HepG2 (cell line): ENCODE measurements around the gene SCGB1C2. TPM values are rescaled to one million over a fixed set of nuclear protein-coding genes. Genes with fewer than 3 reads are reported as not detected.
"Not testable (repeated sequence)": the region's sequence is repeated elsewhere in the genome, so short reads cannot be mapped to it uniquely, and the experiment has no call there.

Source experiments
- ATAC-seq: fragments of 200-7000 bp; cut with Tn5 transposase; 3 replicates; pipeline ENCODE4 v1.9.1; 2020; ENCODE audit warnings: mild to moderate bottlenecking, moderate library complexity
- BruUV-seq: library from RNA; stranded (reverse); fragments of 400-500 nt; replicated peaks from 2 replicates; lab custom pipeline; 2021; lab: Mats Ljungman, UMichigan
- CTCF ChIA-PET: fragments of 300-600 bp; formaldehyde crosslinking; extraction: SDS; loops from one replicate; lab custom pipeline; 2021; ENCODE audit warnings: low total read pairs, inconsistent platforms, low intra/inter-chr PET ratio; lab: Yijun Ruan, JAX
- POLR2A ChIA-PET: fragments of 350-600 bp; sonication (Branson Sonifier 250); formaldehyde crosslinking; loops from one replicate; lab custom pipeline; 2020; ENCODE audit warnings: antibody characterized with exemption, inconsistent platforms; lab: Yijun Ruan, JAX
- DNase-seq: peaks from one replicate; pipeline ENCODE4 v3.0.0-alpha.2; 2015; ENCODE audit warnings: low spot score
- FAIRE-seq: peaks from 3 replicates; lab custom pipeline; 2011; peaks lifted over from hg19 to GRCh38; lab: Jason Lieb, UNC
- H2AFZ ChIP-seq: one replicate; pipeline ENCODE4 v1.6.1; 2011; ENCODE audit warnings: low read length, inconsistent platforms
- H3K27ac ChIP-seq: fragments of 300-600 bp; 3 replicates; pipeline ENCODE4 v1.8.0; 2011; ENCODE audit warnings: mixed run types, mild to moderate bottlenecking, mixed read lengths, low read length, inconsistent platforms; ENCODE audit not compliant: insufficient read depth; ENCODE audit errors: extremely low read length
- H3K27me3 ChIP-seq, 2 experiments: fragments of 200-600 bp in 1 of 2; 2 replicates in 1 of 2; 3 replicates in 1 of 2; pipeline versions ENCODE4 v1.6.0 to v1.8.0; 2011; ENCODE audit warnings: low read length in 2 of 2, mild to moderate bottlenecking in 2 of 2, moderate library complexity in 2 of 2, inconsistent platforms in 1 of 2; ENCODE audit not compliant: insufficient read depth in 2 of 2, control insufficient read depth in 1 of 2
- H3K36me3 ChIP-seq, 2 experiments: fragments of 200-600 bp in 1 of 2; replicated peaks in 1 of 2; 2 replicates in 1 of 2; 3 replicates in 1 of 2; pipeline versions ENCODE4 v1.5.1 to v1.8.0; 2011; ENCODE audit warnings: low read length in 2 of 2, inconsistent platforms in 1 of 2; ENCODE audit not compliant: insufficient read depth in 2 of 2, control insufficient read depth in 1 of 2
- H3K4me1 ChIP-seq: 2 replicates; pipeline ENCODE4 v1.5.1; 2012; ENCODE audit warnings: low read length, inconsistent platforms; ENCODE audit not compliant: insufficient read depth
- H3K4me2 ChIP-seq: 2 replicates; pipeline ENCODE4 v1.6.0; 2011; ENCODE audit warnings: low read depth, low read length, inconsistent platforms
- H3K4me3 ChIP-seq, 3 experiments: fragments of 200-600 bp in 1 of 3; sonication (generic), shearing (Covaris generic) in 1 of 3; replicated peaks in 1 of 3; 2 replicates each; pipeline ENCODE4 v1.5.1; 2011 to 2016; ENCODE audit warnings: low read length in 3 of 3, inconsistent platforms in 2 of 3, low read depth in 2 of 3, mild to moderate bottlenecking in 2 of 3, control low read depth in 1 of 3, mixed read lengths in 1 of 3; ENCODE audit not compliant: insufficient read depth in 1 of 3
- H3K79me2 ChIP-seq: one replicate; pipeline ENCODE4 v1.6.1; 2011; ENCODE audit warnings: low read length, inconsistent platforms; ENCODE audit not compliant: insufficient read depth
- H3K9ac ChIP-seq: 2 replicates; pipeline ENCODE4 v1.6.0; 2011; ENCODE audit warnings: mild to moderate bottlenecking, low read depth, low read length, inconsistent platforms; ENCODE audit not compliant: insufficient read depth
- H3K9me3 ChIP-seq: 2 replicates; pipeline ENCODE4 v1.5.1; 2012; ENCODE audit warnings: mild to moderate bottlenecking, low read length
- H4K20me1 ChIP-seq: 2 replicates; pipeline ENCODE4 v1.6.0; 2011; ENCODE audit warnings: inconsistent platforms, mild to moderate bottlenecking, low read length, moderate library complexity; ENCODE audit not compliant: insufficient read depth
- STAG1 ChIP-seq: sonication (generic); formaldehyde crosslinking; IDR thresholded peaks from 2 replicates; pipeline ENCODE4 v1.4.0; 2020; ENCODE audit warnings: missing genetic modification reagents
- WGBS: methylation state at CpG from one replicate; pipeline ENCODE4 v1.1.6; 2017; ENCODE audit warnings: low lambda C conversion rate; 5-methylcytosine and 5-hydroxymethylcytosine counted together
- in situ Hi-C: cut with HindIII; loops from 2 replicates; pipeline ENCODE4 v1.10.0; 2017; ENCODE audit warnings: low pct_unique_long_range_greater_than_20kb; ENCODE audit not compliant: extremely low pct_ligation_motif_present
- intact Hi-C: fragments of 100-400 bp; cut with micrococcal nuclease; formaldehyde crosslinking; loops from one replicate; pipeline ENCODE4 v1.10.0; 2022; ENCODE audit not compliant: unreplicated experiment
- polyA plus RNA-seq, 8 experiments: library from polyadenylated mRNA; depleted of rRNA in 3 of 8; stranded (reverse) in 7 of 8; unstranded in 1 of 8; fragments of >200 nt; fragmentation: Illumina TruSeq in 4 of 8; extraction: Trizol in 4 of 8; gene quantifications; 2 replicates each; pipeline versions ENCODE4 v1.2.1 to v1.2.3, GENCODE V29; 2011 to 2016; ENCODE audit warnings: low read depth in 4 of 8, missing spikeins in 1 of 8, mixed read lengths in 1 of 8; ENCODE audit not compliant: insufficient read depth in 1 of 8
- total RNA-seq, 5 experiments: library from RNA; depleted of rRNA; stranded (reverse); fragments of >200 nt; fragmentation: Illumina TruSeq; extraction: Trizol; gene quantifications; 2 replicates each; pipeline ENCODE4 v1.2.3, GENCODE V29; 2016; ENCODE audit warnings: low read depth in 1 of 5
- TF ChIP-seq, protein P1 (sequence below), 2 experiments: sonication (generic) in 1 of 2; formaldehyde crosslinking in 1 of 2; IDR thresholded peaks; 2 replicates each; pipeline versions ENCODE4 v1.4.0 to v1.6.1; 2018 to 2020; ENCODE audit warnings: missing genetic modification reagents in 2 of 2, borderline replicate concordance in 1 of 2, low read depth in 1 of 2, mild to moderate bottlenecking in 1 of 2, missing biosample characterization in 1 of 2

SCGB1C2 gene
- total and polyA plus RNA-seq, 2 of the 13 experiments (the other 11 are each of a cell fraction or from before 2014, with no cell fraction given): not detected

DNA sequence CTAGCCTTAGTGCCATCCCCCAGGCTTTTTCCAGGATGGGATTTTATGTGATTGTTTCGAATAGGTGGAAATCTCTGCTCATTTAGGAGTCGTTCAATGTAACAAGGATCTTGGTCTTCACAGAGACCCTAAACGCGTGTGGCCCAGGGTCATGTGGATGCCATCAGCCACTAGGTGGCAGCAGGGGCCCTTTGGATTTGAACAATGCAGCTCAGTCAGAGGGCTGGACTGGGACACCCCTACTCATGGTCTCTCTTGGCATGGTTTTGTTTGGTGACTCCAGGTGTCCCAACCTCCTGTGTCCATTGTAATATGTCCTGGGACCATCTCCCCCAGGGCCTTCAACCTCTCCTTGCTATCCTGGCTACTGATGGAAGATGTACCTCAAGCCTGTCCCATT lies 838 bp upstream of the SCGB1C2 start:
- H2AFZ ChIP-seq, H4K20me1 ChIP-seq, BruUV-seq, H3K9me3 ChIP-seq, in situ Hi-C loops, H3K9ac ChIP-seq, H3K4me1 ChIP-seq, FAIRE-seq, intact Hi-C loops, H3K27ac ChIP-seq, H3K4me2 ChIP-seq, POLR2A ChIA-PET, DNase-seq, CTCF ChIA-PET, H3K36me3 ChIP-seq, H3K79me2 ChIP-seq, H3K4me3 ChIP-seq, H3K27me3 ChIP-seq: not testable (repeated sequence)
- WGBS: 4% methylated on average over 3 of the region's 4 CpGs
- peak; percentile 70 for TF ChIP-seq STAG1 (CRISPR knock-in tag)
- TF ChIP-seq, protein P1, sequence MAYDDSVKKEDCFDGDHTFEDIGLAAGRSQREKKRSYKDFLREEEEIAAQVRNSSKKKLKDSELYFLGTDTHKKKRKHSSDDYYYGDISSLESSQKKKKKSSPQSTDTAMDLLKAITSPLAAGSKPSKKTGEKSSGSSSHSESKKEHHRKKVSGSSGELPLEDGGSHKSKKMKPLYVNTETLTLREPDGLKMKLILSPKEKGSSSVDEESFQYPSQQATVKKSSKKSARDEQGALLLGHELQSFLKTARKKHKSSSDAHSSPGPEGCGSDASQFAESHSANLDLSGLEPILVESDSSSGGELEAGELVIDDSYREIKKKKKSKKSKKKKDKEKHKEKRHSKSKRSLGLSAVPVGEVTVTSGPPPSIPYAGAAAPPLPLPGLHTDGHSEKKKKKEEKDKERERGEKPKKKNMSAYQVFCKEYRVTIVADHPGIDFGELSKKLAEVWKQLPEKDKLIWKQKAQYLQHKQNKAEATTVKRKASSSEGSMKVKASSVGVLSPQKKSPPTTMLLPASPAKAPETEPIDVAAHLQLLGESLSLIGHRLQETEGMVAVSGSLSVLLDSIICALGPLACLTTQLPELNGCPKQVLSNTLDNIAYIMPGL (CRISPR knock-in tag; IDR thresholded peaks at IDR 0.05; ENCODE audit: borderline replicate concordance in 1 of 2, low read depth in 1 of 2): 0 out of 4 replicates have a peak, but pooled peaks of 1 of the 2 experiments have one; percentile 34
- peak; percentile 92 for ATAC-seq

DNA sequence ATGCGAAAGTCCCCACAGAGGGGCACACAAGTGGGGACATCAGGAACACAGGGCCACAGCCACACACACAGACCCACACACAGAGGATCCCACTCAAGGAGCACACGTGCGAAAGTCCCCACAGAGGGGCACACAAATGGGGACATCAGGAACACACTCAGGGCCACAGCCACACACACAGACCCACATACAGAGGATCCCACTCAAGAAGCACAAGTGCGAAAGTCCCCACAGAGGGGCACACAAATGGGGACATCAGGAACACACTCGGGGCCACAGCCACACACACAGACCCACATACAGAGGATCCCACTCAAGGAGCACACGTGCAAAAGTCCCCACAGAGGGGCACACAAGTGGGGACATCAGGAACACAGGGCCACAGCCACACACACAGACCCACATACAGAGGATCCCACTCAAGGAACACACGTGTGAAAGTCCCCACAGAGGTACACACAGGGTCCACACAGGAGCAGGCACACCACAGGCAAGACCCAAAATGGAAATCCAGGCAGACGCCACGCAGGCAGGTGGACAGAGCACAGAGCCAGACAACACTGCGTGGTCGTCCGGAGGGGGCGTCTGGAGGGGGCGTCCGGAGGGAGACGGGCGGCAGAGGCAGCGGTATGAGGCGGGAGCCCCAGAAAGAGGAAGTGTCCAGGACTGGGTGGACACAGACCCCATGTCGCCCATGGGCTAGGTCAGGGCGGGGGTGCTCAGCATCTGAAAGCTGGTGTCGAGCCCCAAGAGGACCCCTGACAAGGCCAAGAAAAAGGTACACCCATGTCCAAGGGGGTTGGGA lies 2.2 kb downstream of the SCGB1C2 start:
- DNase-seq, H3K9ac ChIP-seq, FAIRE-seq, H3K4me2 ChIP-seq, H3K27ac ChIP-seq, H3K79me2 ChIP-seq, H3K4me3 ChIP-seq, H3K4me1 ChIP-seq, H3K36me3 ChIP-seq, intact Hi-C loops, H4K20me1 ChIP-seq, CTCF ChIA-PET, POLR2A ChIA-PET, BruUV-seq, in situ Hi-C loops, H3K9me3 ChIP-seq, H2AFZ ChIP-seq: not testable (repeated sequence)
- peaks cover 2 to 13% of the 10 kb centered on the region in 2 experiments; a peak in 3 of 5 replicates for H3K27me3 ChIP-seq
- WGBS: 13% methylated on average over 1 of the region's 22 CpGs
- ATAC-seq: peak; percentile 7; the same call in 2 of the 3 replicates
